ENCODE measurements around the gene SCNN1B.

GRCh38 chr16:23323224-23324030, 21.3 kb downstream of the SCNN1B start:
- TF ChIP-seq CTCF (IDR thresholded peaks at IDR 0.05; ENCODE audit: low read depth, low read length) = no peak
- TF ChIP-seq EZH2phosphoT487 (IDR thresholded peaks at IDR 0.05; ENCODE audit: low read depth) = no peak

All from OCI-LY3 (cell line).